ENCODE measurements around the gene HAUS6. TPM values are rescaled to one million over a fixed set of nuclear protein-coding genes. Genes with fewer than 3 reads are reported as not detected.
"Not testable (repeated sequence)": the region's sequence is repeated elsewhere in the genome, so short reads cannot be mapped to it uniquely, and the experiment has no call there.

Gene HAUS6, protein sequence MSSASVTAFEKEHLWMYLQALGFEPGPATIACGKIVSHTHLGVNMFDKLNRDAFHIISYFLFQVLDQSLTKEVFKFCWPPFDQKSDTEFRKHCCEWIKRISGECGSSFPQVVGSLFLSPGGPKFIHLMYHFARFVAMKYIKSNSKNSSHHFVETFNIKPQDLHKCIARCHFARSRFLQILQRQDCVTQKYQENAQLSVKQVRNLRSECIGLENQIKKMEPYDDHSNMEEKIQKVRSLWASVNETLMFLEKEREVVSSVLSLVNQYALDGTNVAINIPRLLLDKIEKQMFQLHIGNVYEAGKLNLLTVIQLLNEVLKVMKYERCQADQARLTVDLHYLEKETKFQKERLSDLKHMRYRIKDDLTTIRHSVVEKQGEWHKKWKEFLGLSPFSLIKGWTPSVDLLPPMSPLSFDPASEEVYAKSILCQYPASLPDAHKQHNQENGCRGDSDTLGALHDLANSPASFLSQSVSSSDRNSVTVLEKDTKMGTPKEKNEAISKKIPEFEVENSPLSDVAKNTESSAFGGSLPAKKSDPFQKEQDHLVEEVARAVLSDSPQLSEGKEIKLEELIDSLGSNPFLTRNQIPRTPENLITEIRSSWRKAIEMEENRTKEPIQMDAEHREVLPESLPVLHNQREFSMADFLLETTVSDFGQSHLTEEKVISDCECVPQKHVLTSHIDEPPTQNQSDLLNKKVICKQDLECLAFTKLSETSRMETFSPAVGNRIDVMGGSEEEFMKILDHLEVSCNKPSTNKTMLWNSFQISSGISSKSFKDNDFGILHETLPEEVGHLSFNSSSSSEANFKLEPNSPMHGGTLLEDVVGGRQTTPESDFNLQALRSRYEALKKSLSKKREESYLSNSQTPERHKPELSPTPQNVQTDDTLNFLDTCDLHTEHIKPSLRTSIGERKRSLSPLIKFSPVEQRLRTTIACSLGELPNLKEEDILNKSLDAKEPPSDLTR
- 28.3 and 31.6 TPM in 2 replicates for total RNA-seq

DNA sequence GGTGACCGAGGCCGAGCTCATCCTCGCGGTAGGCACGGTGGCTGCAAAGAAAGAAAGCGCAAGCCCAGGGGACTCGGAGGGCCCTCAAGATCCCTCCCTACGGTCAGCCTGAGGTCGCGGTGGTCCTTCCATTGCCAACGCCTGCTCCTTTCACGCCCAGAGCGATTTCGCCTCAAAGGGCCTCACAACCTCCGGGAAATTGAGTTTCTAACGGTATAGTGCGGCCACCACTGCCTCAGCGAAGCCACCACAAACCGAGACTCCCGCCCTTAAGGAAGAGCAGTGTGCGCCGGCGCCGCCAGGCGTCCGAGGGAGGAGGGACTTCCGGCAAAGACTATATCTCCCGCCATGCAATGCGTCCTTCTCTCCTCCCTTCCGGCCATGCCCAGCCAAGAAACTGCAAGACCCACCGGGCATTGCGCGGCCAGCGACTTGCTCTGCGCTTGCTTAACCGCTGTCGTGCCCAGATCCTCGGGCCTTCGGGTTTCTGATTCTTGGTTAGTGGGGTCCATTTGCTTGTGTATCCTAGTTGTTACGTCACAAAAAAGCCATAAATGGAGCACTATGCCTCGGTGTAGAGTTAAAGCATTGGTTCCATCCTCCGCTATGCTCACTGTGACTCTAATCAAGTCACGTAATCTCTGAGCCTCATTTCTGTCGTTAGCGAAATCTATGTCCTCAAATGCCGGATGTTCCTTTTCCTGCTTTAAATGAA, at the start of gene HAUS6:
HAUS6 (minus strand) TSS at position 274 of the 715 bp plus-strand sequence; CDS start at position 21, 253 bp downstream.
- H3K27me3 Mint-ChIP-seq (ENCODE audit: low read depth) = no peaks in the 10 kb centered on the region
- H3K4me3 Mint-ChIP-seq (ENCODE audit: low read depth) = peak within 1 kb of the TSS; percentile 93
- DNase-seq (ENCODE audit: low spot score) = peak; percentile 94
- H3K9me3 Mint-ChIP-seq = no peaks in the 10 kb centered on the region
- intact Hi-C loops (cut with micrococcal nuclease) = loop anchor here (1.0 to 5.0 kb wide), 8 partner anchors 25 to 355 kb away; partner anchors contain the start of genes DENND4C, PLIN2 and RRAGA
- peaks cover 20% of the 10 kb centered on the region for H3K36me3 Mint-ChIP-seq (ENCODE audit: low read depth)
- peak within 1 kb of the TSS; percentile 92 for H3K27ac Mint-ChIP-seq
- peaks cover 18% of the 10 kb centered on the region for H3K4me1 Mint-ChIP-seq (ENCODE audit: low read depth)

GRCh38 chr9:19152160-19152498, 49.4 kb upstream of the HAUS6 start:
- H3K27ac Mint-ChIP-seq; H3K27me3 Mint-ChIP-seq (ENCODE audit: low read depth); H3K4me3 Mint-ChIP-seq (ENCODE audit: low read depth); DNase-seq (ENCODE audit: low spot score); intact Hi-C loops (cut with micrococcal nuclease); H3K36me3 Mint-ChIP-seq (ENCODE audit: low read depth); H3K9me3 Mint-ChIP-seq: not testable (repeated sequence)
- H3K4me1 Mint-ChIP-seq (ENCODE audit: low read depth) = peaks cover 29% of the 10 kb centered on the region

- DNase-seq (ENCODE audit: low spot score) = no peak
- Mint-ChIP-seq H3K36me3 (ENCODE audit: low read depth) (no peaks in the 10 kb centered on the region), H3K27ac (no peak overlapping the region), H3K4me3 (ENCODE audit: low read depth) (no peak overlapping the region), H3K27me3 (ENCODE audit: low read depth) (no peaks in the 10 kb centered on the region), H3K4me1 (ENCODE audit: low read depth) (peaks cover 29% of the 10 kb centered on the region), H3K9me3 (no peaks in the 10 kb centered on the region)
- intact Hi-C loops (cut with micrococcal nuclease) = no loop called here
These were observed 48.9 kb upstream of the HAUS6 start for GRCh38 chr9:19151425-19152159.

DNA sequence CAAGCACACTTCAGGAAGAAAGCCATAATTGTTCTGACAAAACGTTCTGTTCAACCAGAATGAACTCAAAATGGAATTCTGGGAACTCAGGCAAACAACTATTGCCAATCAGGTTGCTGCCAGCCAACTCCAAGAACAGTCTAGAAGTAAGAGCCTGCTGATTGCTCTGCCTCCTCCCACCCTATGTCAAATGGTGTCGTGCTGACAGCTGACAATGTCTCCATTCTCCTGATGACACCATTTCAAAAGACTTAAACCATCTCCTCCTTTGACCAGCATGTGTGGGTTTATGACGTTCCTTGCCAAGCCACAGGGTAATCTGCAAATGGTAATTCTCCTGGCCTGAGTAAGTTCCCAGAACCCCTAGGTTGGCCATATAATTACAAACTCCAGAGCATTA, 46.5 kb upstream of the HAUS6 start:
- Mint-ChIP-seq H3K36me3 (ENCODE audit: low read depth) (no peaks in the 10 kb centered on the region), H3K4me3 (ENCODE audit: low read depth) (no peak overlapping the region), H3K27me3 (ENCODE audit: low read depth) (no peaks in the 10 kb centered on the region), H3K9me3 (no peaks in the 10 kb centered on the region), H3K4me1 (ENCODE audit: low read depth) (peaks cover 11% of the 10 kb centered on the region), H3K27ac (no peak overlapping the region)
- no peak for DNase-seq (ENCODE audit: low spot score)
- intact Hi-C loops (cut with micrococcal nuclease) = no loop called here

- Mint-ChIP-seq H3K4me3 (ENCODE audit: low read depth) (no peak overlapping the region), H3K27me3 (ENCODE audit: low read depth) (no peaks in the 10 kb centered on the region), H3K27ac (no peak overlapping the region), H3K36me3 (ENCODE audit: low read depth) (no peaks in the 10 kb centered on the region), H3K4me1 (ENCODE audit: low read depth) (peaks cover 2% of the 10 kb centered on the region), H3K9me3 (no peaks in the 10 kb centered on the region)
- intact Hi-C loops (cut with micrococcal nuclease) = no loop called here
- no peak for DNase-seq (ENCODE audit: low spot score)
These were observed 45.5 kb upstream of the HAUS6 start for GRCh38 chr9:19148187-19148586.

DNA sequence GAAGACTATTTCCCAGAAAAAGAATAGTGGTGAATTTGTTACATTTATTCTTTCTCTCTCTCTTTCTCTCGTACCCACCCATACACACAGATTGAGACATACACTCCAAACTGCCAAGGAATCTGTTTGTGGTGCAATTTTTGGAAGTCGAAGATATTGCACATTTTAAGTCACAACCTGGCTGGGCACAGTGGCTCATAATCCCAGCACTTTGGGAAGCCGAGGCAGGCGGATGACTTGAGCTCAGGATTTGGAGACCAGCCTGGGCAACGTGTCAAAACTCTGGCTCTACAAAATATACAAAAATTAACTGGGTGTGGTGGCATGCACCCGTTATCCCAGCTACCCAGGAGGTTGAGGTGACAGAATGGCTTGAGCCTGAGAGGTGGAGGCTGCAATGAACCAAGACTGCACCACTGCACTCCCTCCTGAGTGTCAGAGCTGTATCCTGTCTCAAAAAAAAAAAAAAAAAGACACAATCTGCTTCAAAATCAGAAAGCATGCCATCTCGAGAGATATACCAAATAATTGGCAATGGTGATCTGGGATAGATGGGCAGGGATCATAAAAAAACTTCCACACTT, 43.8 kb upstream of the HAUS6 start:
- H3K4me1 Mint-ChIP-seq (ENCODE audit: low read depth) = peaks cover 2% of the 10 kb centered on the region
- no peak overlapping the region for H3K4me3 Mint-ChIP-seq (ENCODE audit: low read depth)
- H3K27me3 Mint-ChIP-seq (ENCODE audit: low read depth) = no peaks in the 10 kb centered on the region
- H3K9me3 Mint-ChIP-seq = no peaks in the 10 kb centered on the region
- no peaks in the 10 kb centered on the region for H3K36me3 Mint-ChIP-seq (ENCODE audit: low read depth)
- DNase-seq (ENCODE audit: low spot score) = no peak
- intact Hi-C loops (cut with micrococcal nuclease) = no loop called here
- no peak overlapping the region for H3K27ac Mint-ChIP-seq

DNA sequence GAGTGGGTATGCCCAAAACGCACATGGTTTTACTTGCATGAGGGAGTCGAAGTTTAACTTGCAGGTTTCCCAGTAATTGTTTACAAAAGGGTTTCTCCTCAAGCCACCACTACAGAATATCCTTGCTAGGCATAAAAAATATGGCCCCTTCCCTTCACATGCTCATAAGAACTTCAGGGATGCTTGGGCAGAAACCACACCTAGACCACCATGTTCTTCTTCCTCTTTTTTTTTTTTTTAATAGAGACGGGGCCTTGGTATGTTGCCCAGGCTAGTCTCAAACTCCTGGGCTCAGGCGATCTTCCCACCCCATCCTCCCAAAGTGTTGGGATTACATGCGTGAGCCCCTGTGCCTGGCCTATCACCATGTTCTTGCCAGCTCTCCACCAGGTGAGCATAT, 43.2 kb upstream of the HAUS6 start:
- Mint-ChIP-seq H3K36me3 (ENCODE audit: low read depth) (no peaks in the 10 kb centered on the region), H3K27ac (no peak overlapping the region), H3K4me3 (ENCODE audit: low read depth) (no peak overlapping the region), H3K27me3 (ENCODE audit: low read depth) (no peaks in the 10 kb centered on the region), H3K4me1 (ENCODE audit: low read depth) (peaks cover 2% of the 10 kb centered on the region), H3K9me3 (no peaks in the 10 kb centered on the region)
- intact Hi-C loops (cut with micrococcal nuclease) = no loop called here
- DNase-seq (ENCODE audit: low spot score) = no peak

- no peaks in the 10 kb centered on the region for H3K36me3 Mint-ChIP-seq (ENCODE audit: low read depth)
- intact Hi-C loops (cut with micrococcal nuclease) = no loop called here
- H3K4me1 Mint-ChIP-seq (ENCODE audit: low read depth) = peaks cover 15% of the 10 kb centered on the region
- H3K27me3 Mint-ChIP-seq (ENCODE audit: low read depth) = no peaks in the 10 kb centered on the region
- H3K9me3 Mint-ChIP-seq = no peaks in the 10 kb centered on the region
- DNase-seq (ENCODE audit: low spot score) = no peak
- no peak overlapping the region for H3K4me3 Mint-ChIP-seq (ENCODE audit: low read depth)
- no peak overlapping the region for H3K27ac Mint-ChIP-seq
These were observed 37.6 kb upstream of the HAUS6 start for GRCh38 chr9:19140259-19140658.

DNA sequence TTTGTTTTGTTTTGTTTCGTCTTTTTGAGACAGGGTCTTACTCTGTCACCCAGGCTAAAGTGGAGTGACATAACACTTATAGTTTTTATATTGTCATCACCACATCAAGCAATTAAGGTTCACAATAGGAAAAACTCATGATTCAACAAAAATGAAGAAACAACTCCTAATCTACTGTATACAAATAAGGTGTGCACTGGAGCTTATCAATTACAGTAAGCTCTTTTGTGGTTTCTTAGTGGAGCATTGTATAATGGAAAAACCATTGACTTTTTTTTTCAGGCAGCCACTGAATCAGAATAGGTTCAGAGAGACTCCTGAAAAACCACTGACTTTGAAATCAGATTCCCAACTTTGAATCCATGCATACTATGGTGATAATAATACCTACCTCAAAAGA, 35.4 kb upstream of the HAUS6 start:
- peaks cover 27% of the 10 kb centered on the region for H3K4me1 Mint-ChIP-seq (ENCODE audit: low read depth)
- no peak for DNase-seq (ENCODE audit: low spot score)

GRCh38 chr9:19137282-19137681, 34.6 kb upstream of the HAUS6 start:
- intact Hi-C loops (cut with micrococcal nuclease) = no loop called here
- H3K27me3 Mint-ChIP-seq (ENCODE audit: low read depth) = no peaks in the 10 kb centered on the region
- H3K4me3 Mint-ChIP-seq (ENCODE audit: low read depth) = no peak overlapping the region
- no peaks in the 10 kb centered on the region for H3K9me3 Mint-ChIP-seq
- no peaks in the 10 kb centered on the region for H3K36me3 Mint-ChIP-seq (ENCODE audit: low read depth)
- no peak for DNase-seq (ENCODE audit: low spot score)
- H3K27ac Mint-ChIP-seq = no peak overlapping the region
- H3K4me1 Mint-ChIP-seq (ENCODE audit: low read depth) = peaks cover 27% of the 10 kb centered on the region

More for the DNA sequence above, 35.4 kb upstream of the HAUS6 start:
- intact Hi-C loops (cut with micrococcal nuclease) = no loop called here
- Mint-ChIP-seq H3K4me3 (ENCODE audit: low read depth) (no peak overlapping the region), H3K27me3 (ENCODE audit: low read depth) (no peaks in the 10 kb centered on the region), H3K9me3 (no peaks in the 10 kb centered on the region), H3K36me3 (ENCODE audit: low read depth) (no peaks in the 10 kb centered on the region), H3K27ac (no peak overlapping the region)

DNA sequence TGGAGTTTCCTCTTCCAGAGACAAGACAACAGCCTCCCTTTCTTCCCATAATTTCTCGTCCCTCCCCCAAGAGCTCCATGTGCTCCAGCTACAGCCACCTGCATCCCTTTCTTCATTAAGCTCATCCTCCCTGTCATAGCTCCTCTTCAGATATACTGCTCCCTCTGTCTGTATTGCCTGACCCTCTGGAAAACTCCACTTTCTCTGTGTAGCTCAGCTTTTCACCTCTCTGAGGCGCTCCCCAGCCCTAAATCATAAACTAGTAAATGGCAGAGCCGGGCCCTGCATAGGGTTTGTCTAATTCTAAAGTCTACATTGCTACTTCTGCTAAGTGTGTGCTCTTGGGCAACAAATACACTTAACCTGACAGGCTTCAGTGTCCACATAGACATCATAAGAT, 33.4 kb upstream of the HAUS6 start:
- intact Hi-C loops (cut with micrococcal nuclease) = no loop called here
- Mint-ChIP-seq H3K36me3 (ENCODE audit: low read depth) (no peaks in the 10 kb centered on the region), H3K4me3 (ENCODE audit: low read depth) (no peak overlapping the region), H3K27ac (no peak overlapping the region), H3K9me3 (no peaks in the 10 kb centered on the region), H3K27me3 (ENCODE audit: low read depth) (no peaks in the 10 kb centered on the region), H3K4me1 (ENCODE audit: low read depth) (peaks cover 32% of the 10 kb centered on the region)
- DNase-seq (ENCODE audit: low spot score) = no peak
